A673 (cell line): ENCODE data around the gene MRPS18C. TPM values are rescaled to one million over a fixed set of nuclear protein-coding genes. Genes with fewer than 3 reads are reported as not detected.
"Not testable (repeated sequence)": the region's sequence is repeated elsewhere in the genome, so short reads cannot be mapped to it uniquely, and the experiment has no call there.

Source experiments
- BruUV-seq: library from RNA; stranded (reverse); fragments of 400-500 nt; replicated peaks from 2 replicates; lab custom pipeline; 2021; lab: Mats Ljungman, UMichigan
- CTCF ChIA-PET: fragments of 300-600 bp; sonication (Branson Sonifier 250); formaldehyde crosslinking; loops from one replicate; lab custom pipeline; 2022; ENCODE audit warnings: antibody characterized with exemption; lab: Charles Lee
- POLR2A ChIA-PET: fragments of 300-600 bp; sonication (Branson Sonifier 250); formaldehyde crosslinking; loops from one replicate; lab custom pipeline; 2022; ENCODE audit warnings: antibody characterized with exemption; ENCODE audit not compliant: low non-redundant PET; lab: Charles Lee
- DNase-seq: peaks from one replicate; pipeline ENCODE4 v3.0.0-alpha.2; 2015; ENCODE audit warnings: low spot score
- H3K27ac ChIP-seq: fragments of 200-600 bp; sonication (generic); 2 replicates; pipeline ENCODE4 v1.5.1; 2016; ENCODE audit warnings: mixed run types, low read depth, mild to moderate bottlenecking, mixed read lengths, antibody characterized with exemption, low read length; ENCODE audit not compliant: poor library complexity, severe bottlenecking
- H3K27me3 ChIP-seq: fragments of 200-600 bp; sonication (generic); replicated peaks from 2 replicates; pipeline ENCODE4 v1.6.1; 2017; ENCODE audit warnings: mixed run types, low read depth, mild to moderate bottlenecking, mixed read lengths, antibody characterized with exemption, low read length; ENCODE audit not compliant: insufficient read depth, poor library complexity
- H3K36me3 ChIP-seq: fragments of 200-600 bp; sonication (generic); 2 replicates; pipeline ENCODE4 v1.6.1; 2016; ENCODE audit warnings: mixed run types, mild to moderate bottlenecking, mixed read lengths, antibody characterized with exemption, low read length; ENCODE audit not compliant: insufficient read depth, poor library complexity, severe bottlenecking
- H3K4me1 ChIP-seq: fragments of 200-600 bp; sonication (generic); 2 replicates; pipeline ENCODE4 v1.6.1; 2017; ENCODE audit warnings: mixed run types, mild to moderate bottlenecking, mixed read lengths, antibody characterized with exemption, low read length; ENCODE audit not compliant: insufficient read depth, poor library complexity, severe bottlenecking
- H3K4me3 ChIP-seq: fragments of 200-600 bp; sonication (generic); 2 replicates; pipeline ENCODE4 v1.5.1; 2016; ENCODE audit warnings: low read depth, mixed run types, mild to moderate bottlenecking, mixed read lengths, low read length; ENCODE audit not compliant: poor library complexity, severe bottlenecking
- H3K9me3 ChIP-seq: fragments of 200-600 bp; sonication (generic); 2 replicates; pipeline ENCODE4 v1.6.1; 2016; ENCODE audit warnings: mixed run types, low read depth, mild to moderate bottlenecking, mixed read lengths, antibody characterized with exemption, low read length; ENCODE audit not compliant: poor library complexity, severe bottlenecking
- CTCF ChIP-seq: fragments of 300-800, 200-600 bp; sonication (generic); conservative IDR thresholded peaks from 2 replicates; pipeline ENCODE4 v1.5.1; 2017; ENCODE audit warnings: low read depth, mild to moderate bottlenecking, antibody characterized with exemption, low read length, moderate library complexity, mixed read lengths
- EZH2 ChIP-seq: fragments of 200-600 bp; sonication (generic); IDR thresholded peaks from 2 replicates; pipeline ENCODE4 v1.6.1; 2017; ENCODE audit warnings: borderline replicate concordance, low read depth, mild to moderate bottlenecking, mixed read lengths, antibody characterized with exemption, low read length; ENCODE audit not compliant: poor library complexity, severe bottlenecking
- intact Hi-C: fragments of 100-400 bp; cut with micrococcal nuclease; formaldehyde crosslinking; loops from one replicate; pipeline ENCODE4 v1.10.0; 2022; ENCODE audit not compliant: unreplicated experiment
- total RNA-seq: library from RNA; stranded (reverse); gene quantifications from 2 replicates; pipeline ENCODE4 v1.2.3, GENCODE V29; 2021

Gene MRPS18C
- total RNA-seq, 1 experiment from 2014 or later = 51.4 TPM

- ChIA-PET POLR2A (no interaction called here), CTCF (no interaction called here)
- Histone ChIP-seq H3K4me3 (no peak overlapping the region), H3K27me3 (no peaks in the 10 kb centered on the region), H3K27ac (no peak overlapping the region), H3K36me3 (no peaks in the 10 kb centered on the region), H3K4me1 (no peaks in the 10 kb centered on the region), H3K9me3 (no peaks in the 10 kb centered on the region)
- TF ChIP-seq EZH2 = no peak
- TF ChIP-seq CTCF = peak; percentile 65
- no TSS peak for BruUV-seq
- DNase-seq = peak; percentile 33
- intact Hi-C loops = no loop called here
Measured at GRCh38 chr4:83490876-83491450, 35.1 kb downstream of the MRPS18C start.

GRCh38 chr4:83496085-83496917 is 40.4 kb downstream of the MRPS18C start:
- H3K4me1 ChIP-seq = not testable (repeated sequence)

GRCh38 chr4:83498187-83498586 is 42.3 kb downstream of the MRPS18C start:
- POLR2A ChIA-PET = no interaction called here

More at GRCh38 chr4:83496085-83496917, 40.4 kb downstream of the MRPS18C start:
- H3K36me3 ChIP-seq, H3K4me3 ChIP-seq, intact Hi-C loops, POLR2A ChIA-PET, H3K27ac ChIP-seq, CTCF ChIA-PET, BruUV-seq, H3K9me3 ChIP-seq, DNase-seq, H3K27me3 ChIP-seq: not testable (repeated sequence)

GRCh38 chr4:83501671-83502070 is 45.8 kb downstream of the MRPS18C start:
- H3K9me3 ChIP-seq, DNase-seq, H3K27me3 ChIP-seq, CTCF ChIA-PET, BruUV-seq, H3K4me1 ChIP-seq, H3K36me3 ChIP-seq, H3K4me3 ChIP-seq, POLR2A ChIA-PET, H3K27ac ChIP-seq: not testable (repeated sequence)
- intact Hi-C loops = loop anchor here (10.0 kb wide), 1 partner anchor 223 kb away; no protein-coding TSS in a partner anchor

More at GRCh38 chr4:83498187-83498586, 42.3 kb downstream of the MRPS18C start:
- CTCF ChIA-PET = no interaction called here
- no TSS peak for BruUV-seq
- intact Hi-C loops = no loop called here
- Histone ChIP-seq H3K9me3 (no peaks in the 10 kb centered on the region), H3K36me3 (no peaks in the 10 kb centered on the region), H3K27ac (no peak overlapping the region), H3K4me1 (no peaks in the 10 kb centered on the region), H3K27me3 (no peaks in the 10 kb centered on the region), H3K4me3 (no peak overlapping the region)
- no peak for DNase-seq
- TF ChIP-seq EZH2 (no peak), CTCF (no peak)
